Subcutaneous preadipocyte (primary cell): ENCODE measurements around the gene UCN2. TPM values are rescaled to one million over a fixed set of nuclear protein-coding genes. Genes with fewer than 3 reads are reported as not detected.

Experiments
- small RNA-seq: library from RNA; depleted of rRNA; stranded (forward); fragments of <200 nt; gene quantifications from one replicate; pipeline ENCODE3, GENCODE V24; 2012
- total RNA-seq: library from RNA; depleted of rRNA; stranded (reverse); fragments of >200 nt; gene quantifications from 2 replicates; pipeline ENCODE4 v1.2.3, GENCODE V29; 2012

Gene UCN2, protein sequence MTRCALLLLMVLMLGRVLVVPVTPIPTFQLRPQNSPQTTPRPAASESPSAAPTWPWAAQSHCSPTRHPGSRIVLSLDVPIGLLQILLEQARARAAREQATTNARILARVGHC
- total RNA-seq: 0.20 TPM in 1 of 2 replicates, not detected in the other

DNA sequence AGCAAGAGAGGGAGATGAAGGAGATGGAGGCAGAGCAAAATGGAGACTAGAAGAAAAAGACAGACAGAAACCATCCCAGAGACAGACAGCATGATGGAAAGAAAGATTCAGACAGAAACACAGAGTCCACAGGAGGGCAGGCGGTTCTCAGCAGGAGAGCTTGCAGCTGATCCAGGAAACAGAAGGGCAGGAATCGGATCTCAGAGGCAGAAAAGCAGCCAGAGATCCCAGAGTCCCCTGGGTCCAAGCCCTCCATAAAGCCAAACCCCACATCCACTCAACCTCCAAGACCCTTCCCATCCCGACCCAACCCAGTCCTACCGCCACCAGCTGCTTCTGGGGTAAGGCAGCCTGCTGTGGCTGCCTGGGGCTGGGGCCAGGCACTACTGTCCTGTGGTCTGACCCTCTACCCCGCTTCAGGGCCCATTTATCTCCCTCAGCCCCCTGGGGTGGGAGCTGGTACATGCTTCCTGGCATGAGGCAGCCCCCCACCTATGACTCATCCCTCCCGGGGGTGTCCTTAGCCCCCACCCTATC, at the start of gene UCN2:
UCN2 (minus strand) TSS at position 400 of the 537 bp plus-strand sequence. CDS start 657 bp downstream, outside the sequence.

DNA sequence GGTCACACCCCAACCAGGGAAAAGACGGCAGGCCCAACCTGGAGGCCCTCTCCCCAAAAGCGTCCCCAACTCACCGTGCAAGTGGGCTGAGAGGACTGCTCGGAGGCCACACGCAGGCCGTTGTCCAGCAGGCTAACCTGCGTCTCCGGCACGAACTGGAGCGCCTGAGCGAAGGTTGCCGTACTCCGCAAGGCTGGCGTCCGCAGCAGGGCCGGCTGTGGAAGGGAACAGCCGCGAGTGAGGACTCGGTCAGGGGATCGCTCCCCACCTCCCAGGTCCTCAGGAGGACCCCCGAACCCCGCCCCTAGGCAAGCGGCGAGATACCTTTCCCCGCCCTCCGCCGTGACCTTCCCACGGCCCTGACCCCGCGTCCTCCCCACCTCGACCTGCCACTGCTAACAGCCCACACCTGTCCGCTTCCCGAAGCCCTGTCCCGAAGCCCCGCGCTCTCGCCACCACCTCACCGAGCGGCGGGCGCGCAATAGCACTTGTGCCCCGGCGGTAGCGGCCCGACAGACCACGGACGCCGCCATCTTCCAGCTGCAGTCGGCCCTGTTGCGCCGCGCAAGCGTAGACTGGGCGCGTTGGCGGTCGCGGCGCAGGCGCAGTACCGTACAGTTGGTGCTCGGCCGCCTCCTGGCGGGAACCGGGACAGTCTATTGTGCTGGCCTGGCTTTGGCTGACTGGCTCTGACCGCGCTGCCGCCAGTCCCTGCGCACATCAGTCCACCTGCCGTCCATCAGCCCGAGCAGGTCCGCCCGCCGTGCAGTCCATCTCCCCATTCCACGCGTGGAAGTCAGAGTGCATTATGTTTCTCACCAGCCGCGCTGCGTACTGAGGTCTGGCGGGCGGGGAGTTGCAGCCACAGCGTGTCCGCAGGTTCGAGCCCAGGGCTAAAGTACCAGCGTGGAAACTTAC, 45.8 kb upstream of the UCN2 start, which contains the start of gene UQCRC1:
UQCRC1 (minus strand) TSS at position 559 of the 918 bp plus-strand sequence; CDS start at position 533, 26 bp downstream.

DNA sequence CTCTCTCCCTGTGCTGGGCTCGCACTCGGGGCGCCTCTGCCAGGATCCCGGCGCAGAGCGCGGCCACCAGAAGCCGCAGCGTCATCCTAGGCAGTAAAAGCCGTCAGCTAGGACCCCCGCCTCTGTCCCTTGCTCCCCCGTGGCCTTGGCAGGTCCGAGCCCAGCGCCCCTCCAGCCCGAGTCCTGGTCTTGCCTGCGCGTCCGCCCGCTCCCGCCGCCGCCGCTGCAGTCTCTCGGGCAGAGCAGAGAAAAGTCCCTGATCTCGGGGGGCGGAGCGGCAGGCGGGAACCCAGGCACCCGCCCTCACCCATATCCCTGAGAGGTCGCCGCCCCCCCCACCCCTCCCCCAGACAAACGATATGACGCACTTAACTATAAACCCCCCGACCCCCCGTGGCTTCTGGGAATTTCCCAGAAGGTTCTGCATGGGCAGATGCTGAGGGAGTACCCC, 31.5 kb upstream of the UCN2 start, which contains the start of gene COL7A1:
COL7A1 (minus strand) TSS at position 255 of the 451 bp plus-strand sequence; CDS start at position 85, 170 bp downstream.

DNA sequence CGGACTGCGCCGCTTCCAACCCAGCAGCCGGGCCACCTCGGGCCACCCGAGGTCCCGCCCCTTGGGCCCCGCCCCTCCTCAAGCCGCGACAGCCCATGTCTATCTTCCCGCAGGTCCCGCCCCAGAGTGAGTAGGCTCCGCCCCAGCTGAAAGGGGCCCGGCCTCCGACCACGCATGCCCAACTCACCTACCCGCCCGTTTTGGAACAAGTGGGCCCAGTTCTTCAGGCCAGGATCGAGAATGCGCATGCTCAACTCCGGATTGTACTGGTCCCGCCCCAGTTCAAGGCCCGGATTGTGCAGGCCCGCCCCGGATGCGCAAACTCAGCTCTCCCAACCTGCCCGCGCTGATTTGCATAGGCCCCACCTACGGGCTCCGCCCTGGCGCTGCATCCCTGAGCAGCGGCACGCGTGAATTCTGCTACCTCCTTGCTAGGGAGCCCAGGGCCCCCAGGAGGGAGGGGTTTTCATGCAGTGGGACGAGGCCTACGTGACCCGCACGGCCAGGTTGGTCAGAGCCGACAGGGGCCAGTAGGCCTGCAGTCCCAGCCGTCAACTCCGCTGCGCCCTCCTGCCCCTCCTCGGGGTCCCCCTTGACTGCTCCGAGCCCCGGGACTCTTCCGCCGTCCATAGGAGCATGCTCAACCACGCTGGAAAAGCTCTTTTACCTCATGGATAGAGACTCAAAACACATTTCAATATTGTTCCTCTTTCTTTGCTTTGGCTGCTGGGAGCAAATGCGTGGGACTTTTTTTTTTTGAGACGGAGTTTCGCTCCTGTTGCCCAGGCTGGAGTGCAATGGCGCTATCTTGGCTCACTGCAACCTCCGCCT, 6.6 kb downstream of the UCN2 start, which contains the start of gene PFKFB4:
PFKFB4 (minus strand) TSS at position 8 of the 831 bp plus-strand sequence. CDS start 26 bp downstream, outside the sequence.

Small RNA genes lying within 50 kb of the gene (small RNA-seq; reads per million reads assigned to genes)
- gene MIR6823: not detected

Other genes starting within 250 kb of the UCN2 start
- gene SPINK8, start 230.1 kb downstream of the UCN2 start, total RNA-seq: not detected in 2 replicates
- gene FBXW12, start 191.6 kb downstream of the UCN2 start, total RNA-seq: 0.20 TPM in 1 of 2 replicates, not detected in the other
- gene PLXNB1, start 133.7 kb downstream of the UCN2 start, total RNA-seq: 18.4 and 21.3 TPM in 2 replicates
- gene CCDC51, start 123.7 kb downstream of the UCN2 start, total RNA-seq: 19.7 and 22.8 TPM in 2 replicates
- gene TMA7, start 123.5 kb downstream of the UCN2 start, total RNA-seq: 159 and 170 TPM in 2 replicates
- 9.2 and 16.6 TPM in 2 replicates for gene ATRIP, start 117.0 kb downstream of the UCN2 start, total RNA-seq
- 114 and 122 TPM in 2 replicates for gene SHISA5, start 59.6 kb downstream of the UCN2 start, total RNA-seq
- gene PFKFB4, start 7.0 kb downstream of the UCN2 start, total RNA-seq: 7.7 and 9.0 TPM in 2 replicates
- 3.3 and 17.8 TPM in 2 replicates for gene COL7A1, start 31.5 kb upstream of the UCN2 start, total RNA-seq
- gene UQCRC1, start 45.9 kb upstream of the UCN2 start, total RNA-seq: 316 and 340 TPM in 2 replicates
- gene TMEM89, start 58.0 kb upstream of the UCN2 start, total RNA-seq: not detected in 2 replicates
- 22.0 and 30.7 TPM in 2 replicates for gene SLC26A6, start 71.7 kb upstream of the UCN2 start, total RNA-seq
- 0.59 and 0.73 TPM in 2 replicates for gene CELSR3, start 99.1 kb upstream of the UCN2 start, total RNA-seq
- gene NCKIPSD, start 122.1 kb upstream of the UCN2 start, total RNA-seq: 15.1 and 18.0 TPM in 2 replicates
- 35.6 and 47.0 TPM in 2 replicates for gene IP6K2, start 153.4 kb upstream of the UCN2 start, total RNA-seq